Measurements from ENCODE around the gene PCBP4.
A peak's percentile ranks its signal among the peaks of the same experiment; 100 is the strongest.

The PCBP4 gene

DNA sequence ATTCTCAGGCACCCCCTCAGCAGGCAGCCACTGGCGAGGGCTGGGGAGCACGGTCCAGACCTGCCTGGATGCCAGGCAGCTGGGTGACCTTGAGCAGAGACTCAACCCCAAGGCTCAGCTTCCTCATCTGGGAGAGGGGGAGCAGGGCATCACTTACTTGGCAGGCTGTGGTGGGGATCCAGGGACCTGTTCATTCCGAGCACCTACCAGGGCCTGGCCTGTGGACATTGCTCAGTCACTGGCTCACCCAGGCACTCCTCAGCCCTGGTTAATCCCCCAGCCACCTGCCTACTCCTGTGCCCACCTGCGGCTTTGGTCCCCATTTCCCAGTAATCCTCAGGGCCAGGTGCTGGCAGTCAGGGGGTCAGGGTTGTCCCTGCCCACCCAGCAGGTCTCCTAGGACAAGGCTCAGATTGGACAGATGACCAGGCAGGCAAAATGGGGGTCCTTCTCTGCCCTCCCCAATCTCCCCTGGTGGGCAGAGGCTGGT lies 37.7 kb upstream of the PCBP4 start:
- H2AFZ ChIP-seq (ENCODE audit: low read length): no peak overlapping the region

GRCh38 chr3:52004163-52004787 lies 37.0 kb upstream of the PCBP4 start:
- Histone ChIP-seq H3K79me2 (ENCODE audit: insufficient read depth, low read length) (no peaks in the 10 kb centered on the region), H3F3A (ENCODE audit: low read depth) (no peaks in the 10 kb centered on the region), H3K4me3 (ENCODE audit: low read length, poor library complexity, severe bottlenecking) (no peak overlapping the region), H3K9me3 (ENCODE audit: insufficient read depth, low read depth, low read length) (no peaks in the 10 kb centered on the region), H3K9ac (ENCODE audit: low read depth, low read length, poor library complexity, severe bottlenecking) (peak overlapping the region; percentile 18), H3K27me3 (ENCODE audit: insufficient read depth, low read length, poor library complexity, severe bottlenecking) (no peaks in the 10 kb centered on the region), H2AFZ (ENCODE audit: low read length) (peak overlapping the region; percentile 56; the same call in 1 of the 2 replicates), H3K36me3 (ENCODE audit: insufficient read depth, low read length) (no peaks in the 10 kb centered on the region), H3K4me1 (ENCODE audit: insufficient read depth, low read length, poor library complexity, severe bottlenecking) (peaks cover 15% of the 10 kb centered on the region), H3K9me2 (replicated peaks; ENCODE audit: low read depth, low read length) (no peaks in the 10 kb centered on the region), H3K4me2 (ENCODE audit: low read depth, low read length, poor library complexity, severe bottlenecking) (peak overlapping the region; percentile 11), H4K20me1 (ENCODE audit: insufficient read depth, low read length, poor library complexity, severe bottlenecking) (no peaks in the 10 kb centered on the region)
- TF ChIP-seq, protein P1, sequence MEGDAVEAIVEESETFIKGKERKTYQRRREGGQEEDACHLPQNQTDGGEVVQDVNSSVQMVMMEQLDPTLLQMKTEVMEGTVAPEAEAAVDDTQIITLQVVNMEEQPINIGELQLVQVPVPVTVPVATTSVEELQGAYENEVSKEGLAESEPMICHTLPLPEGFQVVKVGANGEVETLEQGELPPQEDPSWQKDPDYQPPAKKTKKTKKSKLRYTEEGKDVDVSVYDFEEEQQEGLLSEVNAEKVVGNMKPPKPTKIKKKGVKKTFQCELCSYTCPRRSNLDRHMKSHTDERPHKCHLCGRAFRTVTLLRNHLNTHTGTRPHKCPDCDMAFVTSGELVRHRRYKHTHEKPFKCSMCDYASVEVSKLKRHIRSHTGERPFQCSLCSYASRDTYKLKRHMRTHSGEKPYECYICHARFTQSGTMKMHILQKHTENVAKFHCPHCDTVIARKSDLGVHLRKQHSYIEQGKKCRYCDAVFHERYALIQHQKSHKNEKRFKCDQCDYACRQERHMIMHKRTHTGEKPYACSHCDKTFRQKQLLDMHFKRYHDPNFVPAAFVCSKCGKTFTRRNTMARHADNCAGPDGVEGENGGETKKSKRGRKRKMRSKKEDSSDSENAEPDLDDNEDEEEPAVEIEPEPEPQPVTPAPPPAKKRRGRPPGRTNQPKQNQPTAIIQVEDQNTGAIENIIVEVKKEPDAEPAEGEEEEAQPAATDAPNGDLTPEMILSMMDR (conservative IDR thresholded peaks at IDR 0.05; ENCODE audit: low read length): peak; percentile 55
- no peak for TF ChIP-seq EZH2phosphoT487 (IDR thresholded peaks at IDR 0.05; ENCODE audit: borderline replicate concordance)

More for the DNA sequence above, 37.7 kb upstream of the PCBP4 start:
- no peaks in the 10 kb centered on the region for H3K9me3 ChIP-seq (ENCODE audit: insufficient read depth, low read depth, low read length)
- H3K9me2 ChIP-seq (replicated peaks; ENCODE audit: low read depth, low read length): no peaks in the 10 kb centered on the region
- H3K79me2 ChIP-seq (ENCODE audit: insufficient read depth, low read length): no peaks in the 10 kb centered on the region
- H3K27me3 ChIP-seq (ENCODE audit: insufficient read depth, low read length, poor library complexity, severe bottlenecking): no peaks in the 10 kb centered on the region
- H3K9ac ChIP-seq (ENCODE audit: low read depth, low read length, poor library complexity, severe bottlenecking): peak overlapping the region; percentile 18
- no peaks in the 10 kb centered on the region for H4K20me1 ChIP-seq (ENCODE audit: insufficient read depth, low read length, poor library complexity, severe bottlenecking)
- no peak overlapping the region for H3K4me3 ChIP-seq (ENCODE audit: low read length, poor library complexity, severe bottlenecking)
- H3K4me2 ChIP-seq (ENCODE audit: low read depth, low read length, poor library complexity, severe bottlenecking): no peak overlapping the region
- H3K36me3 ChIP-seq (ENCODE audit: insufficient read depth, low read length): no peaks in the 10 kb centered on the region
- H3K4me1 ChIP-seq (ENCODE audit: insufficient read depth, low read length, poor library complexity, severe bottlenecking): peaks cover 15% of the 10 kb centered on the region
- H3F3A ChIP-seq (ENCODE audit: low read depth): no peaks in the 10 kb centered on the region
- TF ChIP-seq EZH2phosphoT487 (IDR thresholded peaks at IDR 0.05; ENCODE audit: borderline replicate concordance): no peak
- TF ChIP-seq, protein P1 (conservative IDR thresholded peaks at IDR 0.05; ENCODE audit: low read length): no peak

- no peaks in the 10 kb centered on the region for H3K27me3 ChIP-seq (ENCODE audit: insufficient read depth, low read length, poor library complexity, severe bottlenecking)
- no peaks in the 10 kb centered on the region for H3K79me2 ChIP-seq (ENCODE audit: insufficient read depth, low read length)
- no peak overlapping the region for H2AFZ ChIP-seq (ENCODE audit: low read length)
- H3K9me2 ChIP-seq (replicated peaks; ENCODE audit: low read depth, low read length): no peaks in the 10 kb centered on the region
- H3F3A ChIP-seq (ENCODE audit: low read depth): no peaks in the 10 kb centered on the region
- H3K36me3 ChIP-seq (ENCODE audit: insufficient read depth, low read length): no peaks in the 10 kb centered on the region
- H3K9me3 ChIP-seq (ENCODE audit: insufficient read depth, low read depth, low read length): no peaks in the 10 kb centered on the region
- no peaks in the 10 kb centered on the region for H4K20me1 ChIP-seq (ENCODE audit: insufficient read depth, low read length, poor library complexity, severe bottlenecking)
- TF ChIP-seq, protein P1 (conservative IDR thresholded peaks at IDR 0.05; ENCODE audit: low read length): no peak
- no peak for TF ChIP-seq EZH2phosphoT487 (IDR thresholded peaks at IDR 0.05; ENCODE audit: borderline replicate concordance)
- no peak overlapping the region for H3K4me2 ChIP-seq (ENCODE audit: low read depth, low read length, poor library complexity, severe bottlenecking)
- peaks cover 15% of the 10 kb centered on the region for H3K4me1 ChIP-seq (ENCODE audit: insufficient read depth, low read length, poor library complexity, severe bottlenecking)
- H3K9ac ChIP-seq (ENCODE audit: low read depth, low read length, poor library complexity, severe bottlenecking): no peak overlapping the region
- no peak overlapping the region for H3K4me3 ChIP-seq (ENCODE audit: low read length, poor library complexity, severe bottlenecking)
Observed at GRCh38 chr3:52002748-52003147, 35.5 kb upstream of the PCBP4 start.

Measured in Loucy (cell line).